ENCODE results near the gene ITGA4. TPM values are rescaled to one million over a fixed set of nuclear protein-coding genes. Genes with fewer than 3 reads are reported as not detected.

ITGA4 gene
- total and polyA plus RNA-seq, 4 donors, result 0.73 to 71.0 (median 14.4) TPM

- 67 to 80% methylated on average over 3 of the region's 3 CpGs for WGBS, 2 donors
- no peak for TF ChIP-seq CTCF (IDR thresholded peaks at IDR 0.05; ENCODE audit: control extremely low read depth, extremely low read depth)
- H3K27me3 ChIP-seq (ENCODE audit: control insufficient read depth in 3 of 3, insufficient read depth in 3 of 3, low read length in 2 of 3), result peaks cover 0 to 32% (median 6%) of the 10 kb centered on the region in 3 donors
- no peaks in the 10 kb centered on the region for H3K9me3 ChIP-seq (ENCODE audit: control insufficient read depth in 4 of 4, insufficient read depth in 3 of 4, low read length in 3 of 4)
- no peak for ATAC-seq (ENCODE audit: insufficient read depth, low FRiP score)
- no peaks in the 10 kb centered on the region for H3K36me3 ChIP-seq (ENCODE audit: control insufficient read depth in 4 of 4, insufficient read depth in 4 of 4, low read length in 4 of 4)
- peaks cover 0 to 3% (median 0%) of the 10 kb centered on the region in 5 donors for H3K4me1 ChIP-seq (ENCODE audit: control insufficient read depth in 5 of 5, insufficient read depth in 5 of 5, low read length in 5 of 5)
- no peak overlapping the region for H3K9ac ChIP-seq (ENCODE audit: insufficient read depth in 1 of 2, low read length in 2 of 2)
- no peak overlapping the region for H3K4me3 ChIP-seq
- DNase-seq, result no peak
- no peak overlapping the region for H3K27ac ChIP-seq (ENCODE audit: low read depth in 1 of 2, low read length in 1 of 2)
These were observed 6.4 kb downstream of the ITGA4 start for GRCh38 chr2:181463588-181463987.

GRCh38 chr2:181464966-181465365 is 7.8 kb downstream of the ITGA4 start:
- Histone ChIP-seq H3K27ac (ENCODE audit: low read depth in 1 of 2, low read length in 1 of 2) (no peak overlapping the region), H3K36me3 (ENCODE audit: control insufficient read depth in 4 of 4, insufficient read depth in 4 of 4, low read length in 4 of 4) (no peaks in the 10 kb centered on the region), H3K4me3 (no peak overlapping the region), H3K9ac (ENCODE audit: insufficient read depth in 1 of 2, low read length in 2 of 2) (no peak overlapping the region), H3K9me3 (ENCODE audit: control insufficient read depth in 4 of 4, insufficient read depth in 3 of 4, low read length in 3 of 4) (no peaks in the 10 kb centered on the region), H3K27me3 (ENCODE audit: control insufficient read depth in 3 of 3, insufficient read depth in 3 of 3, low read length in 2 of 3) (peaks cover 0 to 21% (median 0%) of the 10 kb centered on the region in 3 donors), H3K4me1 (ENCODE audit: control insufficient read depth in 5 of 5, insufficient read depth in 5 of 5, low read length in 5 of 5) (peaks cover 0 to 3% (median 0%) of the 10 kb centered on the region in 5 donors)
- no peak for TF ChIP-seq CTCF (IDR thresholded peaks at IDR 0.05; ENCODE audit: control extremely low read depth, extremely low read depth)
- ATAC-seq (ENCODE audit: insufficient read depth, low FRiP score), result no peak
- WGBS, 2 donors, result 53 to 57% methylated on average over 2 of the region's 2 CpGs
- no peak for DNase-seq

GRCh38 chr2:181465676-181466375 is 8.6 kb downstream of the ITGA4 start:
- no peaks in the 10 kb centered on the region for H3K9me3 ChIP-seq (ENCODE audit: control insufficient read depth in 4 of 4, insufficient read depth in 3 of 4, low read length in 3 of 4)
- no peak for TF ChIP-seq CTCF (IDR thresholded peaks at IDR 0.05; ENCODE audit: control extremely low read depth, extremely low read depth)
- H3K27me3 ChIP-seq (ENCODE audit: control insufficient read depth in 3 of 3, insufficient read depth in 3 of 3, low read length in 2 of 3), result peaks cover 0 to 21% (median 0%) of the 10 kb centered on the region in 3 donors
- peaks cover 0 to 3% (median 0%) of the 10 kb centered on the region in 5 donors for H3K4me1 ChIP-seq (ENCODE audit: control insufficient read depth in 5 of 5, insufficient read depth in 5 of 5, low read length in 5 of 5)
- 53 to 66% methylated on average over 3 of the region's 3 CpGs for WGBS, 2 donors
- H3K36me3 ChIP-seq (ENCODE audit: control insufficient read depth in 4 of 4, insufficient read depth in 4 of 4, low read length in 4 of 4), result no peaks in the 10 kb centered on the region
- H3K9ac ChIP-seq (ENCODE audit: insufficient read depth in 1 of 2, low read length in 2 of 2), result no peak overlapping the region
- DNase-seq (no peak), ATAC-seq (ENCODE audit: insufficient read depth, low FRiP score) (no peak)
- H3K4me3 ChIP-seq, result no peak overlapping the region
- H3K27ac ChIP-seq (ENCODE audit: low read depth in 1 of 2, low read length in 1 of 2), result no peak overlapping the region

Measured in lung (tissue), 12 donors.